ENCODE measurements around the gene GPR35.
A peak's percentile ranks its signal among the peaks of the same experiment; 100 is the strongest.

DNA sequence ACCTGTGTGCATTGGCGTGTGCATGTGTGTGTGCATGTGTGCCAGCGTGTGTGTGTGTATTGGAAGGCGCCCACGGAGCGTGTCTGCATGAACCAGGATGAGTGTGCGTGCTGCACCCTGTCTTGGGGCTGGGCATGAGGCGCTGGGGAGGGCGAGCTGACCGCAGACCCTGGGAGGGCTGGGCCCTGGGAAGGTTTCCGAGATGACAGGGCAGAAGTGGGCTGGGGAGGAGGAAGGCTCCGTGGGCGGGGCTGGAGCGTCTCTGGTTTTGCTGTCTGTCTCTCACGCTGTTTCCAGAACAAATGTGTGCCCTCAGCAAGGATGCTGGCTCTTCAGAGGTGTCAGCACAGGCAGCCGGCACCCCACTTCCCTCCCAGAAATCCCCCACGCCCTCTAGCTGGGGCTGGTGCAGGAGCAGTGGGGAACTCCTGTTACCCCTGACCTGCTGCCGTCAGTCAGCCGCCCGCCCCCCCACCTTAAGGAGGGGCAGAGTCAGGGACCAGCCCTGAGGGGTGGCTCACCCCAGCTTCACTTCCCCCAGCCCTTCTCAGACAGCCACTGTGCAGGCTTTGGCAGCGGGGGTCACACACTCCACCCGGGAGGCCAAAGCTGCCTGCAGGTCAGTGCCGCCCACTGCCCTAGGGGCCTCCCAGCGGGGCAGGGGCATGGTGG, at the start of gene GPR35:
- TF ChIP-seq, protein P1, sequence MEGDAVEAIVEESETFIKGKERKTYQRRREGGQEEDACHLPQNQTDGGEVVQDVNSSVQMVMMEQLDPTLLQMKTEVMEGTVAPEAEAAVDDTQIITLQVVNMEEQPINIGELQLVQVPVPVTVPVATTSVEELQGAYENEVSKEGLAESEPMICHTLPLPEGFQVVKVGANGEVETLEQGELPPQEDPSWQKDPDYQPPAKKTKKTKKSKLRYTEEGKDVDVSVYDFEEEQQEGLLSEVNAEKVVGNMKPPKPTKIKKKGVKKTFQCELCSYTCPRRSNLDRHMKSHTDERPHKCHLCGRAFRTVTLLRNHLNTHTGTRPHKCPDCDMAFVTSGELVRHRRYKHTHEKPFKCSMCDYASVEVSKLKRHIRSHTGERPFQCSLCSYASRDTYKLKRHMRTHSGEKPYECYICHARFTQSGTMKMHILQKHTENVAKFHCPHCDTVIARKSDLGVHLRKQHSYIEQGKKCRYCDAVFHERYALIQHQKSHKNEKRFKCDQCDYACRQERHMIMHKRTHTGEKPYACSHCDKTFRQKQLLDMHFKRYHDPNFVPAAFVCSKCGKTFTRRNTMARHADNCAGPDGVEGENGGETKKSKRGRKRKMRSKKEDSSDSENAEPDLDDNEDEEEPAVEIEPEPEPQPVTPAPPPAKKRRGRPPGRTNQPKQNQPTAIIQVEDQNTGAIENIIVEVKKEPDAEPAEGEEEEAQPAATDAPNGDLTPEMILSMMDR (IDR thresholded peaks at IDR 0.05; ENCODE audit: insufficient read depth, low read length): no peak
- TF ChIP-seq GABPA (IDR thresholded peaks at IDR 0.05; ENCODE audit: low read depth): no peak
- TF ChIP-seq POLR2AphosphoS5 (IDR thresholded peaks at IDR 0.05; ENCODE audit: low read depth): peak; percentile 77
- TF ChIP-seq, protein P2, sequence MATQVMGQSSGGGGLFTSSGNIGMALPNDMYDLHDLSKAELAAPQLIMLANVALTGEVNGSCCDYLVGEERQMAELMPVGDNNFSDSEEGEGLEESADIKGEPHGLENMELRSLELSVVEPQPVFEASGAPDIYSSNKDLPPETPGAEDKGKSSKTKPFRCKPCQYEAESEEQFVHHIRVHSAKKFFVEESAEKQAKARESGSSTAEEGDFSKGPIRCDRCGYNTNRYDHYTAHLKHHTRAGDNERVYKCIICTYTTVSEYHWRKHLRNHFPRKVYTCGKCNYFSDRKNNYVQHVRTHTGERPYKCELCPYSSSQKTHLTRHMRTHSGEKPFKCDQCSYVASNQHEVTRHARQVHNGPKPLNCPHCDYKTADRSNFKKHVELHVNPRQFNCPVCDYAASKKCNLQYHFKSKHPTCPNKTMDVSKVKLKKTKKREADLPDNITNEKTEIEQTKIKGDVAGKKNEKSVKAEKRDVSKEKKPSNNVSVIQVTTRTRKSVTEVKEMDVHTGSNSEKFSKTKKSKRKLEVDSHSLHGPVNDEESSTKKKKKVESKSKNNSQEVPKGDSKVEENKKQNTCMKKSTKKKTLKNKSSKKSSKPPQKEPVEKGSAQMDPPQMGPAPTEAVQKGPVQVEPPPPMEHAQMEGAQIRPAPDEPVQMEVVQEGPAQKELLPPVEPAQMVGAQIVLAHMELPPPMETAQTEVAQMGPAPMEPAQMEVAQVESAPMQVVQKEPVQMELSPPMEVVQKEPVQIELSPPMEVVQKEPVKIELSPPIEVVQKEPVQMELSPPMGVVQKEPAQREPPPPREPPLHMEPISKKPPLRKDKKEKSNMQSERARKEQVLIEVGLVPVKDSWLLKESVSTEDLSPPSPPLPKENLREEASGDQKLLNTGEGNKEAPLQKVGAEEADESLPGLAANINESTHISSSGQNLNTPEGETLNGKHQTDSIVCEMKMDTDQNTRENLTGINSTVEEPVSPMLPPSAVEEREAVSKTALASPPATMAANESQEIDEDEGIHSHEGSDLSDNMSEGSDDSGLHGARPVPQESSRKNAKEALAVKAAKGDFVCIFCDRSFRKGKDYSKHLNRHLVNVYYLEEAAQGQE (IDR thresholded peaks at IDR 0.05; ENCODE audit: insufficient replicate concordance, low read depth): no peak

Data from HL-60 (cell line).